HepG2 (cell line): ENCODE results near the gene LLGL1. TPM values are rescaled to one million over a fixed set of nuclear protein-coding genes. Genes with fewer than 3 reads are reported as not detected.

Experiments used
- ATAC-seq: fragments of 200-7000 bp; cut with Tn5 transposase; 3 replicates; pipeline ENCODE4 v1.9.1; 2020; ENCODE audit warnings: mild to moderate bottlenecking, moderate library complexity
- BruUV-seq: library from RNA; stranded (reverse); fragments of 400-500 nt; replicated peaks from 2 replicates; lab custom pipeline; 2021; lab: Mats Ljungman, UMichigan
- CTCF ChIA-PET: fragments of 300-600 bp; formaldehyde crosslinking; extraction: SDS; loops from one replicate; lab custom pipeline; 2021; ENCODE audit warnings: low total read pairs, inconsistent platforms, low intra/inter-chr PET ratio; lab: Yijun Ruan, JAX
- POLR2A ChIA-PET: fragments of 350-600 bp; sonication (Branson Sonifier 250); formaldehyde crosslinking; loops from one replicate; lab custom pipeline; 2020; ENCODE audit warnings: antibody characterized with exemption, inconsistent platforms; lab: Yijun Ruan, JAX
- DNase-seq: peaks from one replicate; pipeline ENCODE4 v3.0.0-alpha.2; 2015; ENCODE audit warnings: low spot score
- FAIRE-seq: peaks from 3 replicates; lab custom pipeline; 2011; peaks lifted over from hg19 to GRCh38; lab: Jason Lieb, UNC
- H2AFZ ChIP-seq: one replicate; pipeline ENCODE4 v1.6.1; 2011; ENCODE audit warnings: low read length, inconsistent platforms
- H3K27ac ChIP-seq: fragments of 300-600 bp; 3 replicates; pipeline ENCODE4 v1.8.0; 2011; ENCODE audit warnings: mixed run types, mild to moderate bottlenecking, mixed read lengths, low read length, inconsistent platforms; ENCODE audit not compliant: insufficient read depth; ENCODE audit errors: extremely low read length
- H3K27me3 ChIP-seq, 2 experiments: fragments of 200-600 bp in 1 of 2; 2 replicates in 1 of 2; 3 replicates in 1 of 2; pipeline versions ENCODE4 v1.6.0 to v1.8.0; 2011; ENCODE audit warnings: low read length in 2 of 2, mild to moderate bottlenecking in 2 of 2, moderate library complexity in 2 of 2, inconsistent platforms in 1 of 2; ENCODE audit not compliant: insufficient read depth in 2 of 2, control insufficient read depth in 1 of 2
- H3K36me3 ChIP-seq, 2 experiments: fragments of 200-600 bp in 1 of 2; replicated peaks in 1 of 2; 2 replicates in 1 of 2; 3 replicates in 1 of 2; pipeline versions ENCODE4 v1.5.1 to v1.8.0; 2011; ENCODE audit warnings: low read length in 2 of 2, inconsistent platforms in 1 of 2; ENCODE audit not compliant: insufficient read depth in 2 of 2, control insufficient read depth in 1 of 2
- H3K4me1 ChIP-seq: 2 replicates; pipeline ENCODE4 v1.5.1; 2012; ENCODE audit warnings: low read length, inconsistent platforms; ENCODE audit not compliant: insufficient read depth
- H3K4me2 ChIP-seq: 2 replicates; pipeline ENCODE4 v1.6.0; 2011; ENCODE audit warnings: low read depth, low read length, inconsistent platforms
- H3K4me3 ChIP-seq, 3 experiments: fragments of 200-600 bp in 1 of 3; sonication (generic), shearing (Covaris generic) in 1 of 3; replicated peaks in 1 of 3; 2 replicates each; pipeline ENCODE4 v1.5.1; 2011 to 2016; ENCODE audit warnings: low read length in 3 of 3, inconsistent platforms in 2 of 3, low read depth in 2 of 3, mild to moderate bottlenecking in 2 of 3, control low read depth in 1 of 3, mixed read lengths in 1 of 3; ENCODE audit not compliant: insufficient read depth in 1 of 3
- H3K79me2 ChIP-seq: one replicate; pipeline ENCODE4 v1.6.1; 2011; ENCODE audit warnings: low read length, inconsistent platforms; ENCODE audit not compliant: insufficient read depth
- H3K9ac ChIP-seq: 2 replicates; pipeline ENCODE4 v1.6.0; 2011; ENCODE audit warnings: mild to moderate bottlenecking, low read depth, low read length, inconsistent platforms; ENCODE audit not compliant: insufficient read depth
- H3K9me3 ChIP-seq: 2 replicates; pipeline ENCODE4 v1.5.1; 2012; ENCODE audit warnings: mild to moderate bottlenecking, low read length
- H4K20me1 ChIP-seq: 2 replicates; pipeline ENCODE4 v1.6.0; 2011; ENCODE audit warnings: inconsistent platforms, mild to moderate bottlenecking, low read length, moderate library complexity; ENCODE audit not compliant: insufficient read depth
- ATRX ChIP-seq: sonication (generic); formaldehyde crosslinking; IDR thresholded peaks from 2 replicates; pipeline ENCODE4 v1.4.0; 2020; ENCODE audit warnings: missing genetic modification reagents, borderline replicate concordance
- IKZF4 ChIP-seq: sonication (generic); formaldehyde crosslinking; IDR thresholded peaks from 2 replicates; pipeline ENCODE4 v1.5.1; 2020; ENCODE audit warnings: borderline replicate concordance, mild to moderate bottlenecking, low read depth, missing genetic modification reagents; ENCODE audit errors: not compliant biosample characterization
- ISX ChIP-seq: sonication (generic); formaldehyde crosslinking; conservative IDR thresholded peaks from 2 replicates; pipeline ENCODE4 v1.5.0; 2020; ENCODE audit warnings: missing genetic modification reagents
- SAP130 ChIP-seq: IDR thresholded peaks from 2 replicates; pipeline ENCODE4 v1.6.1; 2016; ENCODE audit warnings: low read depth
- SIX1 ChIP-seq: sonication (generic); formaldehyde crosslinking; IDR thresholded peaks from 2 replicates; pipeline ENCODE4 v1.4.0; 2020; ENCODE audit warnings: missing genetic modification reagents, borderline replicate concordance
- TEAD3 ChIP-seq: optimal IDR thresholded peaks from 2 replicates; pipeline ENCODE3; 2016; ENCODE audit warnings: borderline replicate concordance
- TOPORS ChIP-seq: sonication (generic); formaldehyde crosslinking; IDR thresholded peaks from 2 replicates; pipeline ENCODE4 v1.8.0; 2023; ENCODE audit warnings: mild to moderate bottlenecking, missing genetic modification reagents
- ZNF567 ChIP-seq: sonication (generic); formaldehyde crosslinking; IDR thresholded peaks from 2 replicates; pipeline ENCODE4 v1.8.1; 2023; ENCODE audit warnings: mild to moderate bottlenecking, missing genetic modification reagents, borderline replicate concordance
- WGBS: methylation state at CpG from one replicate; pipeline ENCODE4 v1.1.6; 2017; ENCODE audit warnings: low lambda C conversion rate; 5-methylcytosine and 5-hydroxymethylcytosine counted together
- in situ Hi-C: cut with HindIII; loops from 2 replicates; pipeline ENCODE4 v1.10.0; 2017; ENCODE audit warnings: low pct_unique_long_range_greater_than_20kb; ENCODE audit not compliant: extremely low pct_ligation_motif_present
- intact Hi-C: fragments of 100-400 bp; cut with micrococcal nuclease; formaldehyde crosslinking; loops from one replicate; pipeline ENCODE4 v1.10.0; 2022; ENCODE audit not compliant: unreplicated experiment
- polyA plus RNA-seq, 8 experiments: library from polyadenylated mRNA; depleted of rRNA in 3 of 8; stranded (reverse) in 7 of 8; unstranded in 1 of 8; fragments of >200 nt; fragmentation: Illumina TruSeq in 4 of 8; extraction: Trizol in 4 of 8; gene quantifications; 2 replicates each; pipeline versions ENCODE4 v1.2.1 to v1.2.3, GENCODE V29; 2011 to 2016; ENCODE audit warnings: low read depth in 4 of 8, missing spikeins in 1 of 8, mixed read lengths in 1 of 8; ENCODE audit not compliant: insufficient read depth in 1 of 8
- total RNA-seq, 5 experiments: library from RNA; depleted of rRNA; stranded (reverse); fragments of >200 nt; fragmentation: Illumina TruSeq; extraction: Trizol; gene quantifications; 2 replicates each; pipeline ENCODE4 v1.2.3, GENCODE V29; 2016; ENCODE audit warnings: low read depth in 1 of 5
- TF ChIP-seq, protein P1 (sequence below): sonication (generic); formaldehyde crosslinking; IDR thresholded peaks from 2 replicates; pipeline ENCODE4 v1.4.0; 2020; ENCODE audit warnings: missing genetic modification reagents, borderline replicate concordance
- TF ChIP-seq, protein P2 (sequence below): sonication (generic); formaldehyde crosslinking; IDR thresholded peaks from 2 replicates; pipeline ENCODE4 v1.4.0; 2020; ENCODE audit warnings: missing genetic modification reagents
- TF ChIP-seq, protein P3 (sequence below): sonication (generic); formaldehyde crosslinking; IDR thresholded peaks from 2 replicates; pipeline ENCODE4 v1.8.1; 2022; ENCODE audit warnings: low read depth, mild to moderate bottlenecking, missing genetic modification reagents
- TF ChIP-seq, protein P4 (sequence below): sonication (generic); formaldehyde crosslinking; IDR thresholded peaks from 2 replicates; pipeline ENCODE4 v1.9.0; 2022; ENCODE audit warnings: missing genetic modification reagents, mild to moderate bottlenecking, borderline replicate concordance

Gene LLGL1
- total and polyA plus RNA-seq, 2 of the 13 experiments (the other 11 are each of a cell fraction or from before 2014, with no cell fraction given): 15.0 to 15.3 TPM

GRCh38 chr17:18201108-18201507 lies 24.3 kb upstream of the LLGL1 start:
- no peak overlapping the region for H3K9ac ChIP-seq
- ATAC-seq (no peak), FAIRE-seq (no peak), DNase-seq (no peak)
- POLR2A ChIA-PET: interaction anchor here (1.6 kb wide), 1 partner anchor 18 kb away, joined by 7 read pairs; the partner anchor contains the start of gene ALKBH5
- H3K9me3 ChIP-seq: no peaks in the 10 kb centered on the region
- H3K4me2 ChIP-seq: no peak overlapping the region
- H3K4me1 ChIP-seq: peaks cover 30% of the 10 kb centered on the region
- no peak overlapping the region for H3K4me3 ChIP-seq
- intact Hi-C loops (no loop called here), in situ Hi-C loops (no loop called here)
- peaks cover 74% of the 10 kb centered on the region for H3K79me2 ChIP-seq
- H3K27ac ChIP-seq: no peak overlapping the region
- no TSS peak for BruUV-seq
- no peak overlapping the region for H2AFZ ChIP-seq
- H4K20me1 ChIP-seq: peaks cover 68% of the 10 kb centered on the region
- CTCF ChIA-PET: no interaction called here
- peaks cover 49 to 85% of the 10 kb centered on the region in 2 experiments for H3K36me3 ChIP-seq
- H3K27me3 ChIP-seq: no peaks in the 10 kb centered on the region
- 100% methylated on average over 3 of the region's 4 CpGs for WGBS
- TF ChIP-seq ATRX (CRISPR knock-in tag) (no peak), IKZF4 (CRISPR knock-in tag) (no peak), TOPORS (CRISPR knock-in tag) (no peak), SAP130 (CRISPR knock-in tag) (no peak), SIX1 (CRISPR knock-in tag) (no peak), TEAD3 (no peak), ISX (CRISPR knock-in tag) (no peak), ZNF567 (CRISPR knock-in tag) (no peak)
- TF ChIP-seq, protein P1, sequence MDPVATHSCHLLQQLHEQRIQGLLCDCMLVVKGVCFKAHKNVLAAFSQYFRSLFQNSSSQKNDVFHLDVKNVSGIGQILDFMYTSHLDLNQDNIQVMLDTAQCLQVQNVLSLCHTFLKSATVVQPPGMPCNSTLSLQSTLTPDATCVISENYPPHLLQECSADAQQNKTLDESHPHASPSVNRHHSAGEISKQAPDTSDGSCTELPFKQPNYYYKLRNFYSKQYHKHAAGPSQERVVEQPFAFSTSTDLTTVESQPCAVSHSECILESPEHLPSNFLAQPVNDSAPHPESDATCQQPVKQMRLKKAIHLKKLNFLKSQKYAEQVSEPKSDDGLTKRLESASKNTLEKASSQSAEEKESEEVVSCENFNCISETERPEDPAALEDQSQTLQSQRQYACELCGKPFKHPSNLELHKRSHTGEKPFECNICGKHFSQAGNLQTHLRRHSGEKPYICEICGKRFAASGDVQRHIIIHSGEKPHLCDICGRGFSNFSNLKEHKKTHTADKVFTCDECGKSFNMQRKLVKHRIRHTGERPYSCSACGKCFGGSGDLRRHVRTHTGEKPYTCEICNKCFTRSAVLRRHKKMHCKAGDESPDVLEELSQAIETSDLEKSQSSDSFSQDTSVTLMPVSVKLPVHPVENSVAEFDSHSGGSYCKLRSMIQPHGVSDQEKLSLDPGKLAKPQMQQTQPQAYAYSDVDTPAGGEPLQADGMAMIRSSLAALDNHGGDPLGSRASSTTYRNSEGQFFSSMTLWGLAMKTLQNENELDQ: no peak
- TF ChIP-seq, protein P2, sequence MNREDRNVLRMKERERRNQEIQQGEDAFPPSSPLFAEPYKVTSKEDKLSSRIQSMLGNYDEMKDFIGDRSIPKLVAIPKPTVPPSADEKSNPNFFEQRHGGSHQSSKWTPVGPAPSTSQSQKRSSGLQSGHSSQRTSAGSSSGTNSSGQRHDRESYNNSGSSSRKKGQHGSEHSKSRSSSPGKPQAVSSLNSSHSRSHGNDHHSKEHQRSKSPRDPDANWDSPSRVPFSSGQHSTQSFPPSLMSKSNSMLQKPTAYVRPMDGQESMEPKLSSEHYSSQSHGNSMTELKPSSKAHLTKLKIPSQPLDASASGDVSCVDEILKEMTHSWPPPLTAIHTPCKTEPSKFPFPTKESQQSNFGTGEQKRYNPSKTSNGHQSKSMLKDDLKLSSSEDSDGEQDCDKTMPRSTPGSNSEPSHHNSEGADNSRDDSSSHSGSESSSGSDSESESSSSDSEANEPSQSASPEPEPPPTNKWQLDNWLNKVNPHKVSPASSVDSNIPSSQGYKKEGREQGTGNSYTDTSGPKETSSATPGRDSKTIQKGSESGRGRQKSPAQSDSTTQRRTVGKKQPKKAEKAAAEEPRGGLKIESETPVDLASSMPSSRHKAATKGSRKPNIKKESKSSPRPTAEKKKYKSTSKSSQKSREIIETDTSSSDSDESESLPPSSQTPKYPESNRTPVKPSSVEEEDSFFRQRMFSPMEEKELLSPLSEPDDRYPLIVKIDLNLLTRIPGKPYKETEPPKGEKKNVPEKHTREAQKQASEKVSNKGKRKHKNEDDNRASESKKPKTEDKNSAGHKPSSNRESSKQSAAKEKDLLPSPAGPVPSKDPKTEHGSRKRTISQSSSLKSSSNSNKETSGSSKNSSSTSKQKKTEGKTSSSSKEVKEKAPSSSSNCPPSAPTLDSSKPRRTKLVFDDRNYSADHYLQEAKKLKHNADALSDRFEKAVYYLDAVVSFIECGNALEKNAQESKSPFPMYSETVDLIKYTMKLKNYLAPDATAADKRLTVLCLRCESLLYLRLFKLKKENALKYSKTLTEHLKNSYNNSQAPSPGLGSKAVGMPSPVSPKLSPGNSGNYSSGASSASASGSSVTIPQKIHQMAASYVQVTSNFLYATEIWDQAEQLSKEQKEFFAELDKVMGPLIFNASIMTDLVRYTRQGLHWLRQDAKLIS (CRISPR knock-in tag): no peak
- TF ChIP-seq, protein P3, sequence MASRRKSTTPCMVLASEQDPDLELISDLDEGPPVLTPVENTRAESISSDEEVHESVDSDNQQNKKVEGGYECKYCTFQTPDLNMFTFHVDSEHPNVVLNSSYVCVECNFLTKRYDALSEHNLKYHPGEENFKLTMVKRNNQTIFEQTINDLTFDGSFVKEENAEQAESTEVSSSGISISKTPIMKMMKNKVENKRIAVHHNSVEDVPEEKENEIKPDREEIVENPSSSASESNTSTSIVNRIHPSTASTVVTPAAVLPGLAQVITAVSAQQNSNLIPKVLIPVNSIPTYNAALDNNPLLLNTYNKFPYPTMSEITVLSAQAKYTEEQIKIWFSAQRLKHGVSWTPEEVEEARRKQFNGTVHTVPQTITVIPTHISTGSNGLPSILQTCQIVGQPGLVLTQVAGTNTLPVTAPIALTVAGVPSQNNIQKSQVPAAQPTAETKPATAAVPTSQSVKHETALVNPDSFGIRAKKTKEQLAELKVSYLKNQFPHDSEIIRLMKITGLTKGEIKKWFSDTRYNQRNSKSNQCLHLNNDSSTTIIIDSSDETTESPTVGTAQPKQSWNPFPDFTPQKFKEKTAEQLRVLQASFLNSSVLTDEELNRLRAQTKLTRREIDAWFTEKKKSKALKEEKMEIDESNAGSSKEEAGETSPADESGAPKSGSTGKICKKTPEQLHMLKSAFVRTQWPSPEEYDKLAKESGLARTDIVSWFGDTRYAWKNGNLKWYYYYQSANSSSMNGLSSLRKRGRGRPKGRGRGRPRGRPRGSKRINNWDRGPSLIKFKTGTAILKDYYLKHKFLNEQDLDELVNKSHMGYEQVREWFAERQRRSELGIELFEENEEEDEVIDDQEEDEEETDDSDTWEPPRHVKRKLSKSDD (CRISPR knock-in tag): no peak
- TF ChIP-seq, protein P4, sequence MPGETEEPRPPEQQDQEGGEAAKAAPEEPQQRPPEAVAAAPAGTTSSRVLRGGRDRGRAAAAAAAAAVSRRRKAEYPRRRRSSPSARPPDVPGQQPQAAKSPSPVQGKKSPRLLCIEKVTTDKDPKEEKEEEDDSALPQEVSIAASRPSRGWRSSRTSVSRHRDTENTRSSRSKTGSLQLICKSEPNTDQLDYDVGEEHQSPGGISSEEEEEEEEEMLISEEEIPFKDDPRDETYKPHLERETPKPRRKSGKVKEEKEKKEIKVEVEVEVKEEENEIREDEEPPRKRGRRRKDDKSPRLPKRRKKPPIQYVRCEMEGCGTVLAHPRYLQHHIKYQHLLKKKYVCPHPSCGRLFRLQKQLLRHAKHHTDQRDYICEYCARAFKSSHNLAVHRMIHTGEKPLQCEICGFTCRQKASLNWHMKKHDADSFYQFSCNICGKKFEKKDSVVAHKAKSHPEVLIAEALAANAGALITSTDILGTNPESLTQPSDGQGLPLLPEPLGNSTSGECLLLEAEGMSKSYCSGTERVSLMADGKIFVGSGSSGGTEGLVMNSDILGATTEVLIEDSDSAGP (CRISPR knock-in tag): no peak
